BE2C (cell line): Measurements from ENCODE around the gene EMID1.

Source experiments
- DNase-seq: peaks from one replicate; pipeline ENCODE4 v3.0.0-alpha.2; 2020
- H3K27me3 ChIP-seq: fragments of 250-450 bp; sonication (Bioruptor Pico); 2 replicates; pipeline ENCODE4 v1.5.1; 2020; ENCODE audit warnings: mild to moderate bottlenecking
- H3K36me3 ChIP-seq: fragments of 250-450 bp; sonication (Bioruptor Pico); 2 replicates; pipeline ENCODE4 v1.5.1; 2020; ENCODE audit warnings: mild to moderate bottlenecking
- H3K4me1 ChIP-seq: fragments of 250-450 bp; sonication (Bioruptor Pico); 2 replicates; pipeline ENCODE4 v1.5.1; 2020
- H3K4me3 ChIP-seq: 2 replicates; pipeline ENCODE4 v1.5.1; 2011; ENCODE audit warnings: low read depth, low read length
- H3K9me3 ChIP-seq: fragments of 250-450 bp; sonication (Bioruptor Pico); 2 replicates; pipeline ENCODE4 v1.5.1; 2020
- CTCF ChIP-seq: IDR thresholded peaks from 2 replicates; pipeline ENCODE4 v1.5.1; 2012; ENCODE audit warnings: mild to moderate bottlenecking, low read depth, low read length

EMID1 gene

GRCh38 chr22:29224121-29224858, 18.6 kb downstream of the EMID1 start:
- Histone ChIP-seq H3K4me3 (no peak overlapping the region), H3K27me3 (no peaks in the 10 kb centered on the region), H3K4me1 (no peaks in the 10 kb centered on the region), H3K36me3 (no peaks in the 10 kb centered on the region), H3K9me3 (no peaks in the 10 kb centered on the region)
- DNase-seq = no peak
- TF ChIP-seq CTCF = no peak

GRCh38 chr22:29224859-29225410, 19.2 kb downstream of the EMID1 start:
- H3K4me1 ChIP-seq = no peaks in the 10 kb centered on the region
- H3K9me3 ChIP-seq = no peaks in the 10 kb centered on the region
- DNase-seq = no peak
- no peak for TF ChIP-seq CTCF
- no peak overlapping the region for H3K4me3 ChIP-seq
- no peaks in the 10 kb centered on the region for H3K27me3 ChIP-seq
- no peaks in the 10 kb centered on the region for H3K36me3 ChIP-seq

- no peak for TF ChIP-seq CTCF
- Histone ChIP-seq H3K4me1 (no peaks in the 10 kb centered on the region), H3K36me3 (no peaks in the 10 kb centered on the region), H3K27me3 (no peaks in the 10 kb centered on the region), H3K9me3 (no peaks in the 10 kb centered on the region), H3K4me3 (no peak overlapping the region)
- no peak for DNase-seq
Measured at GRCh38 chr22:29225422-29226090, 19.9 kb downstream of the EMID1 start.

- Histone ChIP-seq H3K36me3 (no peaks in the 10 kb centered on the region), H3K27me3 (no peaks in the 10 kb centered on the region), H3K4me1 (no peaks in the 10 kb centered on the region), H3K9me3 (no peaks in the 10 kb centered on the region), H3K4me3 (no peak overlapping the region)
- TF ChIP-seq CTCF = no peak
- no peak for DNase-seq
Measured at GRCh38 chr22:29226351-29226981, 20.8 kb downstream of the EMID1 start.

GRCh38 chr22:29230972-29231875, 25.5 kb downstream of the EMID1 start:
- H3K4me1 ChIP-seq = no peaks in the 10 kb centered on the region
- H3K36me3 ChIP-seq = no peaks in the 10 kb centered on the region
- no peaks in the 10 kb centered on the region; the same call in 1 of the 2 replicates for H3K9me3 ChIP-seq
- no peak overlapping the region for H3K4me3 ChIP-seq
- no peak for DNase-seq
- H3K27me3 ChIP-seq = no peaks in the 10 kb centered on the region
- TF ChIP-seq CTCF = no peak
